Nephron progenitor cell (in vitro differentiated cells): Measurements from ENCODE around the gene MARCHF3.
A peak's percentile ranks its signal among the peaks of the same experiment; 100 is the strongest.

ENCODE experiments used
- DNase-seq: peaks from one replicate; pipeline ENCODE4 v3.0.0; 2021
- H3K27ac Mint-ChIP-seq: 2 replicates; pipeline ENCODE4 v1.8.0; 2021; ENCODE audit warnings: mild to moderate bottlenecking, moderate library complexity, mixed read lengths
- H3K27me3 Mint-ChIP-seq: 2 replicates; pipeline ENCODE4 v1.8.0; 2021; ENCODE audit warnings: mild to moderate bottlenecking, low read depth, mixed read lengths; ENCODE audit not compliant: poor library complexity
- H3K36me3 Mint-ChIP-seq: 2 replicates; pipeline ENCODE4 v1.8.0; 2021; ENCODE audit warnings: low read depth, mixed read lengths
- H3K4me1 Mint-ChIP-seq: 2 replicates; pipeline ENCODE4 v1.8.0; 2021; ENCODE audit warnings: mixed read lengths
- H3K4me3 Mint-ChIP-seq: 2 replicates; pipeline ENCODE4 v1.8.0; 2021; ENCODE audit warnings: mild to moderate bottlenecking, moderate library complexity, mixed read lengths
- H3K9me3 Mint-ChIP-seq: 2 replicates; pipeline ENCODE4 v1.8.0; 2021; ENCODE audit warnings: mild to moderate bottlenecking, moderate library complexity, mixed read lengths
- CTCF ChIP-seq: fragments of 200-600 bp; sonication (generic); IDR thresholded peaks from 2 replicates; pipeline ENCODE4 v1.5.0; 2021; ENCODE audit warnings: antibody characterized with exemption

Gene MARCHF3

GRCh38 chr5:126831156-126831555 lies 199.2 kb downstream of the MARCHF3 start:
- Mint-ChIP-seq H3K27ac (no peak overlapping the region), H3K27me3 (no peaks in the 10 kb centered on the region), H3K36me3 (peaks cover 90% of the 10 kb centered on the region), H3K4me1 (no peaks in the 10 kb centered on the region), H3K4me3 (no peak overlapping the region), H3K9me3 (no peaks in the 10 kb centered on the region)
- DNase-seq, result no peak
- no peak for TF ChIP-seq CTCF

DNA sequence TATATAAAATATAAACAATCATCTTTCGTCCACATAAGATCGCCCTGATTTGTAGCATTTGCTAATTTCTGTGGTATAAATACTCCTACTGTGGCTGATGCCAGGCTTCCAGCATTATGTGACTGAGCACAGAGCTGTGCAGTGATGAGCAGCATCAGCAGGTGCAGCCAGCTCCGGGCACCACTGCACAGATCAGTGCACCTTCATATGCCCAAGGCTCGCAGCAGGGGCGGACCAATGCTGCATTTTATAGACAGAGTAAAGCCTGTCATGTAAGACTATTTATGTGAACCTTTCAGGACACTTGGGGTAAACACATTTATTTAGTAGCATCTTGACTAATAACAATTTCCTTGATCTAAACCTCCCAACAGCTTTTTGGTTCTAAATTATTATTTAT lies 200.3 kb downstream of the MARCHF3 start:
- H3K9me3 Mint-ChIP-seq, result no peaks in the 10 kb centered on the region
- no peaks in the 10 kb centered on the region for H3K27me3 Mint-ChIP-seq
- DNase-seq, result no peak
- no peak overlapping the region for H3K4me3 Mint-ChIP-seq
- peaks cover 89% of the 10 kb centered on the region for H3K36me3 Mint-ChIP-seq
- no peaks in the 10 kb centered on the region for H3K4me1 Mint-ChIP-seq
- no peak for TF ChIP-seq CTCF
- no peak overlapping the region for H3K27ac Mint-ChIP-seq

GRCh38 chr5:126829098-126829497 lies 201.3 kb downstream of the MARCHF3 start:
- Mint-ChIP-seq H3K4me1 (no peaks in the 10 kb centered on the region), H3K4me3 (no peak overlapping the region), H3K27me3 (no peaks in the 10 kb centered on the region), H3K9me3 (no peaks in the 10 kb centered on the region), H3K36me3 (peaks cover 87% of the 10 kb centered on the region), H3K27ac (no peak overlapping the region)
- no peak for TF ChIP-seq CTCF
- DNase-seq, result no peak

- Mint-ChIP-seq H3K27me3 (no peaks in the 10 kb centered on the region), H3K4me3 (no peak overlapping the region), H3K9me3 (no peaks in the 10 kb centered on the region), H3K36me3 (peaks cover 79% of the 10 kb centered on the region), H3K27ac (peak overlapping the region; percentile 46), H3K4me1 (no peaks in the 10 kb centered on the region)
- DNase-seq, result no peak
- TF ChIP-seq CTCF, result no peak
These were observed 203.6 kb downstream of the MARCHF3 start for GRCh38 chr5:126826619-126827215.

GRCh38 chr5:126819253-126819652 lies 211.1 kb downstream of the MARCHF3 start:
- no peaks in the 10 kb centered on the region for H3K4me1 Mint-ChIP-seq
- no peaks in the 10 kb centered on the region for H3K27me3 Mint-ChIP-seq
- H3K9me3 Mint-ChIP-seq, result no peaks in the 10 kb centered on the region
- H3K4me3 Mint-ChIP-seq, result no peak overlapping the region
- peaks cover 67% of the 10 kb centered on the region for H3K36me3 Mint-ChIP-seq
- DNase-seq, result no peak
- no peak for TF ChIP-seq CTCF
- H3K27ac Mint-ChIP-seq, result no peak overlapping the region

DNA sequence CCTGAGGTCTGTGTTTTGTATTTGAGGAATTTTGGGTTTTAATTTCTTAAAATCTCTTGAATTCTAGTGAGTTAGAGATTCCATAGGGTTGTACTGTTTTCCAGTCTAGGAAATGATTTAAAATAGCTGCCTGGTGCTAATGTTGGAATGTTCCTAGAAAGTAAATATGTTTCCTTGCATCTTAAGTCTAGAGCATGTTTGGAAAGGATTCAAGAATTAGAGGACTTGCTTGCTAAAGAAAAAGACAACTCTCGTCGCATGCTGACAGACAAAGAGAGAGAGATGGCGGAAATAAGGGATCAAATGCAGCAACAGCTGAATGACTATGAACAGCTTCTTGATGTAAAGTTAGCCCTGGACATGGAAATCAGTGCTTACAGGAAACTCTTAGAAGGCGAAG lies 211.6 kb downstream of the MARCHF3 start:
- H3K36me3 Mint-ChIP-seq, result peaks cover 72% of the 10 kb centered on the region
- no peaks in the 10 kb centered on the region for H3K27me3 Mint-ChIP-seq
- H3K9me3 Mint-ChIP-seq, result no peaks in the 10 kb centered on the region
- TF ChIP-seq CTCF, result no peak
- no peak overlapping the region for H3K27ac Mint-ChIP-seq
- no peak overlapping the region for H3K4me3 Mint-ChIP-seq
- DNase-seq, result no peak
- H3K4me1 Mint-ChIP-seq, result no peaks in the 10 kb centered on the region
